Stomach smooth muscle (tissue), 2 donors: Measurements from ENCODE around the gene DMRT1.

Experiments
- H3K27ac ChIP-seq: one replicate; pipeline ENCODE4 v1.7.0; 2013; ENCODE audit warnings: mild to moderate bottlenecking, low read length, inconsistent platforms
- H3K27me3 ChIP-seq, 2 donors: one replicate each; pipeline ENCODE4 v1.7.0; 2013; ENCODE audit warnings: low read length in 2 of 2; ENCODE audit not compliant: insufficient read depth in 2 of 2, control insufficient read depth in 1 of 2
- H3K36me3 ChIP-seq, 2 donors: one replicate each; pipeline ENCODE4 v1.7.0; 2013; ENCODE audit warnings: low read length in 2 of 2; ENCODE audit not compliant: control insufficient read depth in 2 of 2, insufficient read depth in 2 of 2
- H3K4me1 ChIP-seq: one replicate; pipeline ENCODE4 v1.7.0; 2013; ENCODE audit warnings: low read length; ENCODE audit not compliant: control insufficient read depth, insufficient read depth
- H3K4me3 ChIP-seq, 2 donors: one replicate each; pipeline ENCODE4 v1.7.0; 2013; ENCODE audit warnings: low read length in 2 of 2
- H3K9ac ChIP-seq, 2 donors: one replicate each; pipeline ENCODE4 v1.7.0; 2013; ENCODE audit warnings: low read length in 2 of 2, mild to moderate bottlenecking in 1 of 2
- H3K9me3 ChIP-seq, 2 donors: one replicate each; pipeline ENCODE4 v1.7.0; 2013; ENCODE audit warnings: low read length in 2 of 2; ENCODE audit not compliant: control insufficient read depth in 2 of 2
- donor health status: healthy.
- donor health status: Pancreatic carcinoma.

Gene DMRT1

GRCh38 chr9:952546-952945, 111.0 kb downstream of the DMRT1 start:
- Histone ChIP-seq H3K4me3 (no peak overlapping the region), H3K9ac (no peak overlapping the region), H3K9me3 (peaks cover 0 to 3% of the 10 kb centered on the region in 2 donors), H3K27me3 (peaks cover 16 to 25% of the 10 kb centered on the region in 2 donors), H3K36me3 (no peaks in the 10 kb centered on the region), H3K4me1 (no peaks in the 10 kb centered on the region), H3K27ac (no peak overlapping the region)

DNA sequence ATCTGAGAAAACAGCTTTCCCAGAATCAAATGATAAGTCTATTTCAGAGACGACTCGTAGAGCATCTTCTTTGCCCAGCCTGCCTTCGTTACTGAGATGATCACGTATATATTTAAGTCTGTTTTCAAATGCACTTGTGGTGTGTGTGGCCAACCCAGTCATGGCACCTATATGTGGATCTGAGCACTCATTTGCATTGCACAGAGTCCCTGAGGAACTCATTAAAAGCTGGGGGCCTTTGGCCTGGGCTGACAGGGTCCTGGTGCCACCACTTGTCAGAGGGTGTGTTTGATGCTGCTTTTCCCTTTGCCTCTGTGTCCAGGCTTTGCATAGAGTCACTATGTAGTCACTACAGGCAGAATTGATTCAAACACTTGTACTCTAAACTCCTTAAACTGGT, 117.6 kb downstream of the DMRT1 start:
- no peak overlapping the region for H3K4me3 ChIP-seq
- H3K27ac ChIP-seq: no peak overlapping the region
- H3K36me3 ChIP-seq: no peaks in the 10 kb centered on the region
- peaks cover 7 to 24% of the 10 kb centered on the region in 2 donors for H3K27me3 ChIP-seq
- H3K9me3 ChIP-seq: no peaks in the 10 kb centered on the region
- H3K4me1 ChIP-seq: no peaks in the 10 kb centered on the region
- H3K9ac ChIP-seq: no peak overlapping the region

DNA sequence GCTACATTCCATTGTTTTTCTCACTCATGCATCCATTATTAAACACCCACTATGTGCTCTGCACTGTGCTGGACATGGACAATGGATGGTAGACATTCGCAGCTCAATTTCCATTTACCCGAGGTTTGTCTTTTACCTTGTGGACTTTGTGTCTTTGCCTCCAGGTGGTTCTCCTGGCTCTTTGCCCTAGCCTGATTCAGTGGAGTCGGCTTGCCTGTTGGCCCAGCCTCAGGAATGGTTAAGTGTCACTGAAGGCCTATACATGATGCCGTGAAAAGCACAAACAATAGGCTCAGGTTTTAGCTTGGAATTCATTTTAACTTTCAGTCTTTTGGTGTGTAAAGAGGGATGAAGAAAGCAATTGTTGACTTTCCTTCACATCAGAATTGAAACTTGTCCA, 118.4 kb downstream of the DMRT1 start:
- H3K36me3 ChIP-seq: no peaks in the 10 kb centered on the region
- no peak overlapping the region for H3K27ac ChIP-seq
- H3K9me3 ChIP-seq: no peaks in the 10 kb centered on the region
- no peaks in the 10 kb centered on the region for H3K4me1 ChIP-seq
- H3K27me3 ChIP-seq: peaks cover 7 to 27% of the 10 kb centered on the region in 2 donors
- no peak overlapping the region for H3K4me3 ChIP-seq
- H3K9ac ChIP-seq: no peak overlapping the region

DNA sequence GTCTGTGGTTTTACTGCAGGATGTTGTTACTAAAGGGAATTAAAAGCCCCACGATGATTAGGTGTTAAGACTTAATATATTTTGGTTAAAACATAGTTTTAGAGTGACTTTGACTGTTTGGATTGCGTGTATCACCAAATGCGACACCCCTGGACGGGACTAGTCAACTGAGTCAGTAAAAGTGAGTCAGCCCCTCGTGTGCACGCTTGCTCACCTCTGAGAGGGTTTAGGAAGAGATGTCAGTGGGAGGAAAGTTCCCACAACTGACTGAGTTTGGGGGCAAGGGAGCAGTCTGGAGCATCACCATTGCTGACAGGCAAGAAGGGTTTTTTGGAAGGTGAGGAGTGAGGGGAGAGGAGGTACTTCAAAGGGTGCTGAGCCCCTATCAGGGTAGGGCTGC, 120.5 kb downstream of the DMRT1 start:
- H3K9me3 ChIP-seq: no peaks in the 10 kb centered on the region
- H3K4me1 ChIP-seq: no peaks in the 10 kb centered on the region
- peaks cover 23 to 35% of the 10 kb centered on the region in 2 donors for H3K27me3 ChIP-seq
- H3K36me3 ChIP-seq: no peaks in the 10 kb centered on the region
- no peak overlapping the region for H3K4me3 ChIP-seq
- H3K27ac ChIP-seq: no peak overlapping the region
- no peak overlapping the region for H3K9ac ChIP-seq

DNA sequence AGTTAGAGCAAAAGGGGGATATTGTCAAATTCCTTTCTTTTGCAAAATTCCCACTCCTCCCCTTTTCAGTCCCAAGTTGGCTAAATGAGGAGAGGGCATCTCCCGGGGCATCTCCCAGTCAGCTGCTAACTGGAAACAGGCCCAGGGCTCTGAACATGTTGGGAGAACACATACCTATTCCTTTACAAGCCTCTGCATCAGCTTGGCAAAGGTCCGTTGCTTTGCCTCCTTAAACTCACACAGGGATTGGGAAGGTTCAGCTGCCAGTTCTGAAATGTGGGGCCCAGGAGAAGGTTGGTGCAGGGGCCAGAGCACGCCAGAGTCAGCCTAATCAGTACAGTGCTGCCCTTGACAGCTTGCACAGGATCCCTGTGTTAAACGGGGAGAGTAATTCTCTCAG, 124.0 kb downstream of the DMRT1 start:
- Histone ChIP-seq H3K27me3 (peaks cover 52 to 57% of the 10 kb centered on the region in 2 donors), H3K27ac (no peak overlapping the region), H3K9me3 (no peaks in the 10 kb centered on the region), H3K4me1 (peaks cover 12% of the 10 kb centered on the region), H3K36me3 (no peaks in the 10 kb centered on the region), H3K4me3 (no peak overlapping the region), H3K9ac (no peak overlapping the region)

- H3K27ac ChIP-seq: no peak overlapping the region
- H3K36me3 ChIP-seq: no peaks in the 10 kb centered on the region
These were observed 125.4 kb downstream of the DMRT1 start for GRCh38 chr9:966870-967269.

DNA sequence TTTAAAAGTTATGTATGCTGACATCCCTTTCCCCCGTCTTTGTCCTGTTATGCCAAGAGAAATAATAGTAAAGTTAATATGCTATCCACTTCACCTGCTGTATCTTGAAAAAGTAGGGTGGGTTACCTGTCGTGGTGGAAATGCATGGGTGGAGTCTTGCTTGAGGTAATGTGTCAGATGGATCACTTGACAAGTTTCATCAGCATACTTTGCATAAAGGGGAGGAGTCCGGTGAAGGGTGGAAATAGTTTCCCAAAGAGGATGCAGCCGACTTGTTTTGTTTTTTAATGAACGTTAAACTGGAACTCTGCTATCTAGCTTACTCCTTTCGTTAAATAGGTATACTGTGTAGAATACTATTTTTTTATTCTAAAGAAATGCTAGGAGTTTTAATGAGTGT, 125.9 kb downstream of the DMRT1 start:
- peaks cover 20% of the 10 kb centered on the region for H3K4me1 ChIP-seq
- peaks cover 60 to 72% of the 10 kb centered on the region in 2 donors for H3K27me3 ChIP-seq
- no peak overlapping the region for H3K9ac ChIP-seq
- no peaks in the 10 kb centered on the region for H3K9me3 ChIP-seq
- H3K27ac ChIP-seq: no peak overlapping the region
- H3K4me3 ChIP-seq: no peak overlapping the region
- no peaks in the 10 kb centered on the region for H3K36me3 ChIP-seq

More at GRCh38 chr9:966870-967269, 125.4 kb downstream of the DMRT1 start:
- Histone ChIP-seq H3K27me3 (peaks cover 63 to 66% of the 10 kb centered on the region in 2 donors), H3K4me3 (no peak overlapping the region), H3K9me3 (no peaks in the 10 kb centered on the region), H3K4me1 (peaks cover 15% of the 10 kb centered on the region), H3K9ac (no peak overlapping the region)

GRCh38 chr9:967903-968641, 126.6 kb downstream of the DMRT1 start:
- no peak overlapping the region for H3K9ac ChIP-seq
- no peaks in the 10 kb centered on the region for H3K36me3 ChIP-seq
- H3K4me3 ChIP-seq: no peak overlapping the region
- H3K4me1 ChIP-seq: peaks cover 26% of the 10 kb centered on the region
- no peaks in the 10 kb centered on the region for H3K9me3 ChIP-seq
- H3K27ac ChIP-seq: no peak overlapping the region
- peaks cover 66 to 78% of the 10 kb centered on the region in 2 donors for H3K27me3 ChIP-seq

DNA sequence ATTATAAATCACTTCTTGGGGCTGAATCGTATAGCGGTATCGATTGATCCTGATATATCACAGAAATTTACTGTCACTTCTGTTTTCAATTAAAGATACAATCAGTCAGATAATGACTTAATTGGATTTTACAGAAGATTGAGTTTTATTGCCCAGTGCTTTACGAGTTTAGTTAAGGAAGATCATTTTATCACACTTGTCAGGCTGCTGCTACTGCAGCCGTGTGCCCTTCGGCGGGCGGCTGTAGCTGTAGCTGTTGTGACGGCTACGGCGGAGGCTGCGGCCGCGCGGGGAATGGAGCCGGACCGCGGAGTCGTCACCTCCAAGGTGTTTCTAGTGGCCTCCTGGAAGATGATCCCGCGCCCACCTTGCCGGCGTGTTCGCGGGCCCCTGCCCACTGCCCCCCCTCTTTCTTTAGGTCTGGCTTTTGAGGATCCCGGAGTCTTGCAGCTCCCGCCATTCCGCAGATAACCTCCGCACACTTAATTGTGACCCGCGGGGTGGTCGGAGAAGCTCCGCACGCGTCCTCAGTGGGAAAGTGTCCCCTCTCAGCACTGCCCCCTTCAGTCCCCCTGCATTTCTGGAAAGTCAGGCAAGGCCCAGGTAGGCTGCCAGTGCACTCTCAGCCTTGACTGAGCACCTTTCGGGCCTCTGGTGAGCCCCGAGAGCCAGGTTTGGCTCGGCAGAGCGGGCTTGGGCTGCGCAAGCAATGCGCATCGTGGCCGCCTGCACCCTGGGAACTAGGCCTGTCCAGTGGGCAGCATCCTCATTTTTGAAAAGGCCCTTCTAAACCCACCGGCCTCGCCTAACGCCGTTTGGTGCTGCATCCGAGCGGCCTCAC, 128.0 kb downstream of the DMRT1 start:
- Histone ChIP-seq H3K9me3 (no peaks in the 10 kb centered on the region), H3K4me3 (no peak overlapping the region), H3K9ac (no peak overlapping the region), H3K27me3 (peaks cover 78 to 93% of the 10 kb centered on the region in 2 donors), H3K27ac (no peak overlapping the region), H3K36me3 (no peaks in the 10 kb centered on the region), H3K4me1 (peaks cover 30% of the 10 kb centered on the region)

GRCh38 chr9:970151-970996, 128.9 kb downstream of the DMRT1 start:
- peaks cover 30% of the 10 kb centered on the region for H3K4me1 ChIP-seq
- no peak overlapping the region for H3K27ac ChIP-seq
- H3K4me3 ChIP-seq: no peak overlapping the region
- H3K36me3 ChIP-seq: no peaks in the 10 kb centered on the region
- H3K9ac ChIP-seq: no peak overlapping the region
- H3K27me3 ChIP-seq: peaks cover 83 to 96% of the 10 kb centered on the region in 2 donors
- H3K9me3 ChIP-seq: no peaks in the 10 kb centered on the region
